Body of pancreas (tissue), 4 donors: ENCODE measurements around the gene PEA15.

ENCODE experiments used
- CTCF ChIP-seq, 7 experiments: fragments of 450-650 bp in 4 of 7; fragments of 200-600 bp in 3 of 7; sonication (generic) in 3 of 7; IDR thresholded peaks; one replicate each; pipeline ENCODE4 v1.5.1; 2016 to 2019; ENCODE audit warnings: antibody characterized with exemption in 7 of 7
- POLR2A ChIP-seq, 3 donors: fragments of 450-650 bp; IDR thresholded peaks; one replicate each; pipeline ENCODE4 v1.6.1; 2016; ENCODE audit warnings: antibody characterized with exemption in 3 of 3, mild to moderate bottlenecking in 2 of 3

GRCh38 chr1:160177667-160178066 is 27.5 kb upstream of the PEA15 start:
- TF ChIP-seq CTCF (IDR thresholded peaks at IDR 0.05) (no peak), POLR2A (IDR thresholded peaks at IDR 0.05) (no peak)
